DOHH2 (cell line): ENCODE data around the gene KRTAP5-1.

Experiments
- EZH2phosphoT487 ChIP-seq: fragments of 200-600 bp; sonication (generic); IDR thresholded peaks from 2 replicates; pipeline ENCODE4 v1.6.1; 2017; ENCODE audit warnings: borderline replicate concordance, mild to moderate bottlenecking, antibody characterized with exemption, low read length, moderate library complexity, mixed read lengths
- TF ChIP-seq, protein P1 (sequence below): fragments of 200-600 bp; sonication (generic); IDR thresholded peaks from one replicate; pipeline ENCODE4 v1.5.1; 2014; ENCODE audit warnings: antibody characterized with exemption, mild to moderate bottlenecking, low read depth, low read length; ENCODE audit not compliant: poor library complexity, severe bottlenecking

- TF ChIP-seq, protein P1, sequence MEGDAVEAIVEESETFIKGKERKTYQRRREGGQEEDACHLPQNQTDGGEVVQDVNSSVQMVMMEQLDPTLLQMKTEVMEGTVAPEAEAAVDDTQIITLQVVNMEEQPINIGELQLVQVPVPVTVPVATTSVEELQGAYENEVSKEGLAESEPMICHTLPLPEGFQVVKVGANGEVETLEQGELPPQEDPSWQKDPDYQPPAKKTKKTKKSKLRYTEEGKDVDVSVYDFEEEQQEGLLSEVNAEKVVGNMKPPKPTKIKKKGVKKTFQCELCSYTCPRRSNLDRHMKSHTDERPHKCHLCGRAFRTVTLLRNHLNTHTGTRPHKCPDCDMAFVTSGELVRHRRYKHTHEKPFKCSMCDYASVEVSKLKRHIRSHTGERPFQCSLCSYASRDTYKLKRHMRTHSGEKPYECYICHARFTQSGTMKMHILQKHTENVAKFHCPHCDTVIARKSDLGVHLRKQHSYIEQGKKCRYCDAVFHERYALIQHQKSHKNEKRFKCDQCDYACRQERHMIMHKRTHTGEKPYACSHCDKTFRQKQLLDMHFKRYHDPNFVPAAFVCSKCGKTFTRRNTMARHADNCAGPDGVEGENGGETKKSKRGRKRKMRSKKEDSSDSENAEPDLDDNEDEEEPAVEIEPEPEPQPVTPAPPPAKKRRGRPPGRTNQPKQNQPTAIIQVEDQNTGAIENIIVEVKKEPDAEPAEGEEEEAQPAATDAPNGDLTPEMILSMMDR = no peak
- TF ChIP-seq EZH2phosphoT487 = no peak
Measured at GRCh38 chr11:1541474-1542204, 43.4 kb downstream of the KRTAP5-1 start.
